ENCODE results near the gene CTXN1. TPM values are rescaled to one million over a fixed set of nuclear protein-coding genes. Genes with fewer than 3 reads are reported as not detected.

Gene CTXN1
- total and polyA plus RNA-seq, 2 donors (not counting 3 experiments of a cell fraction or from before 2014, with no cell fraction given): 16.0 to 27.6 TPM

DNA sequence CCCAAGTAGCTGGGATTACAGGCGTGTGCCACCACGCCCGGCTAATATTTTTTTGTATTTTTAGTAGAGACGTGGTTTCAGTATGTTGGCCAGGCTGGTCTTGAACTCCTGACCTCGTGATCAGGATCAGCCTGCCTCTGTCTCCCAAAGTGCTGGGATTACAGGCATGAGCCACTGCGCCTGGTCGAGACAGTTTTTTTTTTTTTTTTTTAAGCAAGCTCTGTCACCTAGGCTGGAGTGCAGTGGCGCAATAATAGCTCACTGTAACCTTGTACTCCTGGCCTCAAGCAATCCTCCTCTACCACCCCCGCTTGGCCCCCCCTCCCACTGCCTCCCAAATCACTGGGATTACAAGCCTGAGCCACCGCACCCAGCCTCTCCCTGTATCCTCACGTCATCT lies 28.6 kb downstream of the CTXN1 start:
- Histone ChIP-seq H3K4me3 (replicated peaks in 1 of 3; ENCODE audit: insufficient read depth in 1 of 3, low read depth in 1 of 3, low read length in 3 of 3) (no peak overlapping the region), H3K27ac (ENCODE audit: insufficient read depth, low read depth, low read length) (no peak overlapping the region), H3K9me1 (replicated peaks; ENCODE audit: control insufficient read depth, extremely low read depth, insufficient read depth, low read length) (no peaks in the 10 kb centered on the region), H3K27me3 (ENCODE audit: control insufficient read depth in 2 of 2, insufficient read depth in 2 of 2, low read length in 2 of 2) (no peaks in the 10 kb centered on the region), H2AFZ (ENCODE audit: low read depth, low read length) (no peak overlapping the region), H3K4me2 (ENCODE audit: insufficient read depth, low read length) (no peak overlapping the region), H4K20me1 (replicated peaks; ENCODE audit: control insufficient read depth, extremely low read depth, insufficient read depth, low read length) (no peaks in the 10 kb centered on the region), H3K9ac (replicated peaks; ENCODE audit: extremely low read depth, insufficient read depth, low read length) (no peak overlapping the region), H3K9me3 (replicated peaks; ENCODE audit: control insufficient read depth, insufficient read depth, low read length) (no peaks in the 10 kb centered on the region), H3K36me3 (ENCODE audit: control insufficient read depth in 2 of 2, extremely low read depth in 1 of 2, insufficient read depth in 2 of 2, low read length in 2 of 2) (no peaks in the 10 kb centered on the region), H3K4me1 (ENCODE audit: control insufficient read depth, extremely low read depth, insufficient read depth, low read length) (no peaks in the 10 kb centered on the region), H3K79me2 (ENCODE audit: control insufficient read depth, insufficient read depth, low read length) (no peaks in the 10 kb centered on the region)
- dilution Hi-C loops (cut with MboI; ENCODE audit: extremely low pct_ligation_motif_present, low sequenced_read_pairs) (no loop called here), intact Hi-C loops (cut with micrococcal nuclease) (no loop called here)
- ChIA-PET POLR2A (no interaction called here), CTCF (interaction anchor here (0.6 to 2.0 kb wide), 2 partner anchors 23 to 28 kb away, joined by 5 to 9 read pairs; partner anchors contain the start of gene SNAPC2)
- DNase-seq (ENCODE audit: low read depth, low spot score) (no peak), FAIRE-seq (no peak)
- BruUV-seq (replicated peaks): no TSS peak
- TF ChIP-seq FOS (IDR thresholded peaks at IDR 0.05; ENCODE audit: borderline replicate concordance, insufficient read depth, low read length) (no peak), MYC (IDR thresholded peaks at IDR 0.05; ENCODE audit: low read depth, low read length) (no peak), POLR2A (IDR thresholded peaks at IDR 0.05; ENCODE audit: low read depth, low read length) (no peak), GATA2 (IDR thresholded peaks at IDR 0.05; ENCODE audit: insufficient read depth, insufficient read length, low read depth, low read length) (no peak), EZH2 (IDR thresholded peaks at IDR 0.05; ENCODE audit: borderline replicate concordance, low read depth, low read length, severe bottlenecking) (no peak), JUN (IDR thresholded peaks at IDR 0.05; ENCODE audit: borderline replicate concordance, insufficient read depth, insufficient read length, low read depth) (no peak), POLR2AphosphoS5 (IDR thresholded peaks at IDR 0.05; ENCODE audit: insufficient read depth, low read depth, low read length) (no peak)
- TF ChIP-seq, protein P1, sequence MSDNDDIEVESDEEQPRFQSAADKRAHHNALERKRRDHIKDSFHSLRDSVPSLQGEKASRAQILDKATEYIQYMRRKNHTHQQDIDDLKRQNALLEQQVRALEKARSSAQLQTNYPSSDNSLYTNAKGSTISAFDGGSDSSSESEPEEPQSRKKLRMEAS (IDR thresholded peaks at IDR 0.05; ENCODE audit: insufficient read depth, insufficient read length): no peak
- TF ChIP-seq, protein P2, sequence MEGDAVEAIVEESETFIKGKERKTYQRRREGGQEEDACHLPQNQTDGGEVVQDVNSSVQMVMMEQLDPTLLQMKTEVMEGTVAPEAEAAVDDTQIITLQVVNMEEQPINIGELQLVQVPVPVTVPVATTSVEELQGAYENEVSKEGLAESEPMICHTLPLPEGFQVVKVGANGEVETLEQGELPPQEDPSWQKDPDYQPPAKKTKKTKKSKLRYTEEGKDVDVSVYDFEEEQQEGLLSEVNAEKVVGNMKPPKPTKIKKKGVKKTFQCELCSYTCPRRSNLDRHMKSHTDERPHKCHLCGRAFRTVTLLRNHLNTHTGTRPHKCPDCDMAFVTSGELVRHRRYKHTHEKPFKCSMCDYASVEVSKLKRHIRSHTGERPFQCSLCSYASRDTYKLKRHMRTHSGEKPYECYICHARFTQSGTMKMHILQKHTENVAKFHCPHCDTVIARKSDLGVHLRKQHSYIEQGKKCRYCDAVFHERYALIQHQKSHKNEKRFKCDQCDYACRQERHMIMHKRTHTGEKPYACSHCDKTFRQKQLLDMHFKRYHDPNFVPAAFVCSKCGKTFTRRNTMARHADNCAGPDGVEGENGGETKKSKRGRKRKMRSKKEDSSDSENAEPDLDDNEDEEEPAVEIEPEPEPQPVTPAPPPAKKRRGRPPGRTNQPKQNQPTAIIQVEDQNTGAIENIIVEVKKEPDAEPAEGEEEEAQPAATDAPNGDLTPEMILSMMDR (IDR thresholded peaks at IDR 0.05; ENCODE audit: extremely low read depth in 1 of 2, insufficient read depth in 1 of 2, low read depth in 1 of 2, low read length in 2 of 2): no peak
